Stimulated activated CD8-positive, alpha-beta memory T cell treated with anti-CD3 and anti-CD28 coated beads, Interleukin-12 subunit alpha, Interleukin-12 subunit beta, amount 100 ng/mL, for 24 hours (primary cell): Measurements from ENCODE around the gene FBXW4.
"Not testable (repeated sequence)": the region's sequence is repeated elsewhere in the genome, so short reads cannot be mapped to it uniquely, and the experiment has no call there.

Experiments
- DNase-seq: peaks from one replicate; pipeline ENCODE4 v3.0.0-alpha.2; 2020; ENCODE audit errors: extremely low read depth

FBXW4 gene

GRCh38 chr10:101653536-101653935 is 41.4 kb downstream of the FBXW4 start:
- DNase-seq: no peak

- DNase-seq: no peak
Observed at GRCh38 chr10:101651336-101651735, 43.6 kb downstream of the FBXW4 start.

GRCh38 chr10:101650863-101651262 is 44.1 kb downstream of the FBXW4 start:
- DNase-seq: no peak

GRCh38 chr10:101649525-101650085 is 45.4 kb downstream of the FBXW4 start:
- DNase-seq: no peak

- DNase-seq: no peak
Observed at GRCh38 chr10:101647255-101647654, 47.7 kb downstream of the FBXW4 start.

GRCh38 chr10:101646364-101646763 is 48.6 kb downstream of the FBXW4 start:
- no peak for DNase-seq

- no peak for DNase-seq
Observed at GRCh38 chr10:101645659-101646058, 49.3 kb downstream of the FBXW4 start.

GRCh38 chr10:101644002-101644401 is 51.0 kb downstream of the FBXW4 start:
- DNase-seq: no peak

GRCh38 chr10:101643546-101643945 is 51.4 kb downstream of the FBXW4 start:
- no peak for DNase-seq

GRCh38 chr10:101639141-101639900 is 55.6 kb downstream of the FBXW4 start:
- no peak for DNase-seq

- not testable (repeated sequence) for DNase-seq
Observed at GRCh38 chr10:101633510-101633909, 61.5 kb downstream of the FBXW4 start.

GRCh38 chr10:101631821-101632475 is 63.0 kb downstream of the FBXW4 start:
- DNase-seq: no peak

- DNase-seq: no peak
Observed at GRCh38 chr10:101630633-101630920, 64.4 kb downstream of the FBXW4 start.

- no peak for DNase-seq
Observed at GRCh38 chr10:101629837-101630632, 64.9 kb downstream of the FBXW4 start.

GRCh38 chr10:101625821-101626412 is 69.1 kb downstream of the FBXW4 start:
- DNase-seq: no peak

GRCh38 chr10:101624526-101625102 is 70.4 kb downstream of the FBXW4 start:
- DNase-seq: no peak

- no peak for DNase-seq
Observed at GRCh38 chr10:101623528-101623927, 71.4 kb downstream of the FBXW4 start.

- DNase-seq: no peak
Observed at GRCh38 chr10:101619983-101620382, 75.0 kb downstream of the FBXW4 start.

GRCh38 chr10:101618871-101619270 is 76.1 kb downstream of the FBXW4 start:
- DNase-seq: no peak

- no peak for DNase-seq
Observed at GRCh38 chr10:101617824-101618568, 77.0 kb downstream of the FBXW4 start.
